Hepatocyte (in vitro differentiated cells): Measurements from ENCODE around the gene GPC5. TPM values are rescaled to one million over a fixed set of nuclear protein-coding genes. Genes with fewer than 3 reads are reported as not detected.

Experiments used
- microRNA counts: library from miRNA; unstranded; fragments of <30 nt; microRNA quantifications from one replicate; lab custom pipeline; 2017
- microRNA-seq: library from miRNA; unstranded; fragments of <30 nt; microRNA quantifications from one replicate; pipeline ENCODE4, GENCODE V29; 2017
- polyA plus RNA-seq: library from polyadenylated mRNA; unstranded; fragments of >200 nt; fragmentation: Nextera tagmentation; extraction: Ambion mirVana; gene quantifications from 2 replicates; pipeline ENCODE4 v1.2.1, GENCODE V29; 2016
- small RNA-seq: library from RNA; depleted of rRNA; stranded (forward); fragments of <200 nt; gene quantifications from one replicate; pipeline ENCODE3, GENCODE V24; 2014
- total RNA-seq: library from RNA; depleted of rRNA; stranded (reverse); fragments of >200 nt; gene quantifications from 2 replicates; pipeline ENCODE4 v1.2.3, GENCODE V29; 2014

The GPC5 gene
- total and polyA plus RNA-seq, 2 experiments from 2014 or later: 3.9 to 5.4 TPM

MicroRNA genes within 50 kb of the gene (microRNA counts, 767-probe panel; counts per million panel counts)
- microRNA hsa-miR-18a-5p (lab: Ali Mortazavi, UCI): not detected
- 6,077 counts per million, percentile 25 among the panel's probes with 10 or more counts for microRNA hsa-miR-19a-3p (lab: Ali Mortazavi, UCI)
- microRNA hsa-miR-19b-3p (lab: Ali Mortazavi, UCI): 7,321 counts per million, percentile 41 among the panel's probes with 10 or more counts
- 9,042 counts per million, percentile 69 among the panel's probes with 10 or more counts for microRNA hsa-miR-20a-5p+hsa-miR-20b-5p (lab: Ali Mortazavi, UCI)
- 7,964 counts per million, percentile 51 among the panel's probes with 10 or more counts for microRNA hsa-miR-92a-3p (lab: Ali Mortazavi, UCI)

Small RNA genes lying within 50 kb of the gene (microRNA-seq; reads per million reads assigned to microRNA genes)
- not detected for gene MIR548AS

Small RNA genes lying within 50 kb of the gene (small RNA-seq; reads per million reads assigned to genes)
- gene AL356737.1 (not detected), gene FABP5P4 (not detected), gene MIR548AS (not detected), gene RNU4ATAC3P (not detected)

Other genes with a start within 250 kb of the GPC5 start
- gene MIR17HG, start 50.9 kb upstream of the GPC5 start, total RNA-seq: 6.6 and 8.4 TPM in 2 replicates
- gene MIR17HG, start 50.9 kb upstream of the GPC5 start, polyA plus RNA-seq: 1.7 and 2.6 TPM in 2 replicates